ENCODE results near the gene STAG2.

- no peak for TF ChIP-seq CTCF (conservative IDR thresholded peaks at IDR 0.05; ENCODE audit: low read depth in 2 of 2)
- TF ChIP-seq POLR2AphosphoS5 (IDR thresholded peaks at IDR 0.05; ENCODE audit: low read depth): no peak
- no peak for TF ChIP-seq EZH2phosphoT487 (IDR thresholded peaks at IDR 0.05; ENCODE audit: unreplicated experiment)
- TF ChIP-seq EZH2 (IDR thresholded peaks at IDR 0.05; ENCODE audit: low read depth, unreplicated experiment): no peak
- TF ChIP-seq ETS1 (IDR thresholded peaks at IDR 0.05): no peak
- TF ChIP-seq REST (IDR thresholded peaks at IDR 0.05; ENCODE audit: unreplicated experiment): no peak
- TF ChIP-seq ZNF114 (CRISPR knock-in tag; IDR thresholded peaks at IDR 0.05): no peak
- TF ChIP-seq CREB1 (CRISPR knock-in tag; IDR thresholded peaks at IDR 0.05; ENCODE audit: low read depth): no peak
- no peak for TF ChIP-seq STAT1 (IDR thresholded peaks at IDR 0.05; ENCODE audit: unreplicated experiment)
- TF ChIP-seq ZNF331 (CRISPR knock-in tag; IDR thresholded peaks at IDR 0.05; ENCODE audit: low read depth): no peak
- no peak for TF ChIP-seq JUNB (IDR thresholded peaks at IDR 0.05; ENCODE audit: unreplicated experiment)
Measured at GRCh38 chrX:124010157-124010556, 48.7 kb downstream of the STAG2 start.
